CD4-positive, CD25-positive, alpha-beta regulatory T cell (primary cell): ENCODE measurements around the gene SLC24A3. TPM values are rescaled to one million over a fixed set of nuclear protein-coding genes. Genes with fewer than 3 reads are reported as not detected.
A peak's percentile ranks its signal among the peaks of the same experiment; 100 is the strongest.

ENCODE experiments used
- ATAC-seq, 2 donors: fragments of 150-1000 bp; cut with Tn5 transposase; one replicate each; pipeline ENCODE4 v1.10.0; 2021; ENCODE audit warnings: low read depth in 2 of 2, moderate number of reproducible peaks in 2 of 2, moderate library complexity in 1 of 2
- DNase-seq, 3 donors: peaks; one replicate each; pipeline versions ENCODE4 v3.0.0 to v3.0.0-alpha.2; 2012 to 2022; ENCODE audit warnings: mixed read lengths in 1 of 3
- H3K27ac ChIP-seq: one replicate; pipeline ENCODE4 v1.7.0; 2013; ENCODE audit warnings: mild to moderate bottlenecking, low read length; ENCODE audit not compliant: insufficient read depth, poor library complexity, severe bottlenecking
- H3K27me3 ChIP-seq: one replicate; pipeline ENCODE4 v1.7.0; 2013; ENCODE audit warnings: low read length; ENCODE audit not compliant: control insufficient read depth, insufficient read depth
- H3K36me3 ChIP-seq: one replicate; pipeline ENCODE4 v1.7.0; 2013; ENCODE audit warnings: mild to moderate bottlenecking, low read length, moderate library complexity; ENCODE audit not compliant: control insufficient read depth, insufficient read depth
- H3K4me1 ChIP-seq: 2 replicates; pipeline ENCODE4 v1.7.0; 2013; ENCODE audit warnings: mild to moderate bottlenecking, low read length; ENCODE audit not compliant: insufficient read depth, control insufficient read depth, poor library complexity, severe bottlenecking
- H3K4me3 ChIP-seq: one replicate; pipeline ENCODE4 v1.7.0; 2013; ENCODE audit warnings: low read depth, mild to moderate bottlenecking, low read length, moderate library complexity
- H3K9me3 ChIP-seq, 2 experiments: 1 replicate in 1 of 2; 2 replicates in 1 of 2; pipeline ENCODE4 v1.7.0; 2013; ENCODE audit warnings: low read length in 2 of 2, mild to moderate bottlenecking in 1 of 2, moderate library complexity in 1 of 2; ENCODE audit not compliant: control insufficient read depth in 2 of 2
- H3K27ac Mint-ChIP-seq, 3 donors: one replicate each; pipeline ENCODE4 v1.8.0; 2020 to 2022; ENCODE audit warnings: mild to moderate bottlenecking in 3 of 3, mixed read lengths in 3 of 3, moderate library complexity in 2 of 3
- H3K27me3 Mint-ChIP-seq: one replicate; pipeline ENCODE4 v1.8.0; 2022; ENCODE audit warnings: mild to moderate bottlenecking, mixed read lengths
- H3K36me3 Mint-ChIP-seq: one replicate; pipeline ENCODE4 v1.8.0; 2020; ENCODE audit warnings: mixed read lengths
- H3K4me1 Mint-ChIP-seq, 4 donors: one replicate each; pipeline ENCODE4 v1.8.0; 2020 to 2022; ENCODE audit warnings: mixed read lengths in 4 of 4, mild to moderate bottlenecking in 1 of 4
- H3K4me3 Mint-ChIP-seq, 4 donors: one replicate each; pipeline ENCODE4 v1.8.0; 2020 to 2022; ENCODE audit warnings: mild to moderate bottlenecking in 4 of 4, mixed read lengths in 4 of 4, moderate library complexity in 3 of 4
- H3K9me3 Mint-ChIP-seq, 7 donors: one replicate each; pipeline ENCODE4 v1.8.0; 2020 to 2022; ENCODE audit warnings: mixed read lengths in 7 of 7, mild to moderate bottlenecking in 3 of 7, moderate library complexity in 2 of 7
- polyA plus RNA-seq, 4 donors: library from polyadenylated mRNA; unstranded; fragments of 300-500 nt; fragmentation: Illumina TruSeq; gene quantifications; one replicate each; pipeline ENCODE4 v1.2.3, GENCODE V29; 2021
- total RNA-seq: library from RNA; stranded (reverse); gene quantifications from one replicate; pipeline ENCODE4 v1.2.3, GENCODE V29; 2022

SLC24A3 gene
- total and polyA plus RNA-seq, 5 donors from 2014 or later, result 0.25 TPM; not detected in 4

GRCh38 chr20:19508449-19508848 lies 296.0 kb downstream of the SLC24A3 start:
- no peaks in the 10 kb centered on the region for H3K36me3 Mint-ChIP-seq
- Histone ChIP-seq H3K9me3 (no peaks in the 10 kb centered on the region), H3K4me3 (no peak overlapping the region), H3K27me3 (no peaks in the 10 kb centered on the region), H3K4me1 (no peaks in the 10 kb centered on the region), H3K27ac (no peak overlapping the region), H3K36me3 (no peaks in the 10 kb centered on the region)
- no peak overlapping the region for H3K4me3 Mint-ChIP-seq
- H3K9me3 Mint-ChIP-seq, result peaks cover 0 to 1% (median 0%) of the 10 kb centered on the region in 7 donors
- no peaks in the 10 kb centered on the region for H3K27me3 Mint-ChIP-seq
- DNase-seq (no peak), ATAC-seq (no peak)
- H3K27ac Mint-ChIP-seq, result no peak overlapping the region
- no peaks in the 10 kb centered on the region for H3K4me1 Mint-ChIP-seq

- Mint-ChIP-seq H3K27ac (no peak overlapping the region), H3K27me3 (no peaks in the 10 kb centered on the region), H3K9me3 (peaks cover 0 to 4% (median 0%) of the 10 kb centered on the region in 7 donors), H3K4me1 (no peaks in the 10 kb centered on the region), H3K36me3 (no peaks in the 10 kb centered on the region), H3K4me3 (no peak overlapping the region)
- DNase-seq, result no peak
- no peaks in the 10 kb centered on the region for H3K4me1 ChIP-seq
- H3K4me3 ChIP-seq, result no peak overlapping the region
- H3K27me3 ChIP-seq, result no peaks in the 10 kb centered on the region
- no peak for ATAC-seq
- H3K36me3 ChIP-seq, result no peaks in the 10 kb centered on the region
- H3K27ac ChIP-seq, result no peak overlapping the region
- no peaks in the 10 kb centered on the region for H3K9me3 ChIP-seq
These were observed 298.2 kb downstream of the SLC24A3 start for GRCh38 chr20:19510611-19511010.

- H3K4me1 ChIP-seq, result no peaks in the 10 kb centered on the region
- DNase-seq, result no peak
These were observed 299.5 kb downstream of the SLC24A3 start for GRCh38 chr20:19511931-19512330.

DNA sequence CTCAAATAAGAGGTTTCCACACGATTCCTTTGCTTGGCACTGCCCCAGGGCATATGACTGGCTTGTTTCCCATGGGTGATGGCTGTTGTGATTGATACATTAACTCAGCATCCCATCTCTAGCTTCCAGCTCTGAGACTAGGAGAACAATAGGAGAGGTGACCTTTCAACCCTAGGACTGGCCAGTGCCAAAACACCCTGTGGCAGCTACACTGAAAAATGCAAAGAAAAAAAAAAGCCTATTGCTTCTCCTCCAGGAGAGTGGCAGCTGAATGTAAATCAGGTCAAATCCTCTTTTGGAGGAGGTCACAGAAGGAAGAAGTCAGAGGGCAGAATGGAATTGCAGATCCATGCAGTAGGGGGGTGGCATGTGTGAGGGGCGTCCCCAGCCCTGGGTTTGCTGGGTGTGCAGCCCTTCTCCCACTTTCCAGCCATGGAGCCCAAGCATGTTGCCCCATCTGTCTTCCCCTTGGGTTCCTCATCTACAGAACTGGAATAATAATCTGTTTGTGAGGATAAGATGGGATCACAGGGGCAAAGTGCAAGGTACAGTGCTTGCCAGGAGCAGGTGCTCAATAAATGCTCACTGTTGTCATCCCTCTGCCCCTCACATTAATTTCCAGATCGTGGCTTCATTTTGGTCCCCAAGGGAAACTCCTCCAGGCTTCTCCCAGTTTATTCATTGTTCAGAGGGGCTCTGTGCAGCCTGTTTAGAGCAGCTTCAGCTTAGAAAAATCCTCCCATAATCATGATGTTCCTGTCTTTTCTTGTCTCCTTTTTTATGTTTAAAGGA lies 300.6 kb downstream of the SLC24A3 start:
- Histone ChIP-seq H3K27ac (no peak overlapping the region), H3K9me3 (no peaks in the 10 kb centered on the region), H3K36me3 (no peaks in the 10 kb centered on the region), H3K4me1 (no peaks in the 10 kb centered on the region), H3K4me3 (no peak overlapping the region), H3K27me3 (no peaks in the 10 kb centered on the region)
- DNase-seq, result no peak
- H3K4me1 Mint-ChIP-seq, result no peaks in the 10 kb centered on the region
- no peak overlapping the region for H3K4me3 Mint-ChIP-seq
- H3K36me3 Mint-ChIP-seq, result no peaks in the 10 kb centered on the region
- H3K27me3 Mint-ChIP-seq, result no peaks in the 10 kb centered on the region
- H3K9me3 Mint-ChIP-seq, result peaks cover 0 to 4% (median 0%) of the 10 kb centered on the region in 7 donors
- H3K27ac Mint-ChIP-seq, result peak overlapping the region in 1 of 3 donors; percentile 66
- no peak for ATAC-seq

More at GRCh38 chr20:19511931-19512330, 299.5 kb downstream of the SLC24A3 start:
- Histone ChIP-seq H3K36me3 (no peaks in the 10 kb centered on the region), H3K9me3 (no peaks in the 10 kb centered on the region), H3K27ac (no peak overlapping the region), H3K4me3 (no peak overlapping the region), H3K27me3 (no peaks in the 10 kb centered on the region)
- no peaks in the 10 kb centered on the region for H3K4me1 Mint-ChIP-seq
- H3K9me3 Mint-ChIP-seq, result peaks cover 0 to 4% (median 0%) of the 10 kb centered on the region in 7 donors
- no peak overlapping the region for H3K27ac Mint-ChIP-seq
- no peak for ATAC-seq
- H3K4me3 Mint-ChIP-seq, result no peak overlapping the region
- H3K36me3 Mint-ChIP-seq, result no peaks in the 10 kb centered on the region
- no peaks in the 10 kb centered on the region for H3K27me3 Mint-ChIP-seq

DNA sequence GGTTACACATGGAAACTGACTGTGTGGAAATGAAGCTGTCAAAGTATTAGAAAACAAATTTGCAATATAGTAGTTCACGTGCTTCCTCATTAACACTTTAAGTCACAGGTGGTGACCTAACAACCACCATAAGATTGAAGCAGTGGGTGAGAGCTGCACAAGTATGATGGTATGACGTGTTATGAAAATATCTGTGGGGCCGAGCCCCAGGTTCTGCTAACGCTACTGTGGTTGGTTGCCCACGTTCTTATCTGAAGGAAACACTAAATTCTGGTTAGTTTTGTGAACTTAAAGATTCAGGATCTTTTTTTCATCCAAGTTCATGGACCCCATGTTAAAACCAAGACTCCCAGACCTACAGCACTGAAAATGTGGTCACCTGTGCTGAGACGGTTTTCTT lies 302.6 kb downstream of the SLC24A3 start:
- H3K36me3 ChIP-seq, result no peaks in the 10 kb centered on the region
- H3K4me1 ChIP-seq, result no peaks in the 10 kb centered on the region
- Mint-ChIP-seq H3K27me3 (no peaks in the 10 kb centered on the region), H3K9me3 (peaks cover 0 to 4% (median 0%) of the 10 kb centered on the region in 7 donors), H3K36me3 (no peaks in the 10 kb centered on the region), H3K27ac (no peak overlapping the region), H3K4me3 (no peak overlapping the region), H3K4me1 (no peaks in the 10 kb centered on the region)
- no peak for DNase-seq
- H3K27me3 ChIP-seq, result no peaks in the 10 kb centered on the region
- H3K9me3 ChIP-seq, result no peaks in the 10 kb centered on the region
- H3K27ac ChIP-seq, result no peak overlapping the region
- ATAC-seq, result no peak
- H3K4me3 ChIP-seq, result no peak overlapping the region

DNA sequence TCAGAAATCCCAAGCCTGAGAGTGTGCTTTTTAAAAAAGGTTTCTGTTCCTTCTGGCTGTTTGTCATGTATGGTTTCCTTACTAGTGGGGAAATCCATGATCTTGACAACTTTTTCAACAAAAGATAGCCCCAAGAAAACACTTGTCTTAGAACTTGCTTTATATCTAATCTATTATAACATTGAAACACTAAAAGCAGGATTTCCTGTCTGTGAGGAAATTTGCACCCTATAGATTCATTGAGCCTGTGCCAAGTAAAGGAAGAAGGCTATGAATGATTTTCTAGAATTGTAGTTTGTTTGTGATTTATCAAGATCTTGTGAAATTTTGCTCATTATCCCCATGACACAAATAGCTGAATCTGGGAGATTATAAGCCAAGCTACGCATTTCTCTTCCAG lies 307.0 kb downstream of the SLC24A3 start:
- no peaks in the 10 kb centered on the region for H3K36me3 Mint-ChIP-seq
- no peak overlapping the region for H3K4me3 ChIP-seq
- H3K27ac ChIP-seq, result no peak overlapping the region
- no peak overlapping the region for H3K27ac Mint-ChIP-seq
- ATAC-seq (no peak), DNase-seq (no peak)
- no peaks in the 10 kb centered on the region for H3K4me1 Mint-ChIP-seq
- H3K4me1 ChIP-seq, result no peaks in the 10 kb centered on the region
- no peaks in the 10 kb centered on the region for H3K9me3 ChIP-seq
- no peaks in the 10 kb centered on the region for H3K27me3 ChIP-seq
- no peaks in the 10 kb centered on the region for H3K36me3 ChIP-seq
- peaks cover 0 to under 1% (median 0%) of the 10 kb centered on the region in 7 donors for H3K9me3 Mint-ChIP-seq
- no peak overlapping the region for H3K4me3 Mint-ChIP-seq
- H3K27me3 Mint-ChIP-seq, result no peaks in the 10 kb centered on the region

- DNase-seq (no peak), ATAC-seq (no peak)
- H3K36me3 ChIP-seq, result no peaks in the 10 kb centered on the region
- Mint-ChIP-seq H3K9me3 (peaks cover 0 to 3% (median 0%) of the 10 kb centered on the region in 7 donors), H3K4me3 (no peak overlapping the region), H3K27me3 (no peaks in the 10 kb centered on the region), H3K27ac (no peak overlapping the region), H3K4me1 (no peaks in the 10 kb centered on the region), H3K36me3 (no peaks in the 10 kb centered on the region)
- H3K27ac ChIP-seq, result no peak overlapping the region
- H3K4me3 ChIP-seq, result no peak overlapping the region
- no peaks in the 10 kb centered on the region for H3K4me1 ChIP-seq
- no peaks in the 10 kb centered on the region for H3K27me3 ChIP-seq
- H3K9me3 ChIP-seq, result no peaks in the 10 kb centered on the region
These were observed 307.8 kb downstream of the SLC24A3 start for GRCh38 chr20:19520261-19520660.
